A549 (cell line): ENCODE data around the gene KLHL1.
A peak's percentile ranks its signal among the peaks of the same experiment; 100 is the strongest.

ENCODE experiments used
- CHD2 ChIP-seq: fragments of 150-350 bp; IDR thresholded peaks from 2 replicates; pipeline ENCODE4 v1.6.1; 2014; ENCODE audit warnings: low read length; ENCODE audit not compliant: partially characterized antibody
- EP300 ChIP-seq, 2 experiments: fragments of >200 bp; sonication (Bioruptor Twin); formaldehyde crosslinking; IDR thresholded peaks; 2 replicates in 1 of 2; 3 replicates in 1 of 2; pipeline ENCODE4 v1.6.1; 2016 to 2017
- USF2 ChIP-seq: fragments of 450-650 bp; IDR thresholded peaks from 2 replicates; pipeline ENCODE4 v1.6.1; 2014; ENCODE audit warnings: antibody characterized with exemption
- ZFP36 ChIP-seq: fragments of 450-650 bp; IDR thresholded peaks from 2 replicates; pipeline ENCODE4 v1.6.1; 2014; ENCODE audit warnings: borderline replicate concordance; ENCODE audit not compliant: partially characterized antibody

DNA sequence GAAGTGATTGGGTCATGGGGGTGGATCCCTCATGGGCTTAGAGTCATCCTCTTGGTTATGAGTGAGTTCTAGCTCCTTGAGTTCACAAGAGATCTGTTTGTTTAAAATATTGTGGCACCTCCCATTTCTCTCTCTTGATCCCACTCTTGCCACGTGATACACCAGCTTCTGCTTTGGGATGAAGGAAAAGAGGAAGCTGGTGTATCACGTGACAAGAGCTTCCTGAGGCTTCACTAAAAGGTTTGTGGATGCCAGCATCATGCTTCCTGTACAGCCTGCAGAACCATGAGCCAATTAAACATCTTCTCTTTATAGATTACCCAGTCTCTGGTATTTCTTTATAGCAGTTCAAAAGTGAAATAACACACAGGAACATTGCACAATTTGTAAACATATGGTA is 353.2 kb downstream of the KLHL1 start:
- TF ChIP-seq CHD2: no peak
- TF ChIP-seq USF2: peak; percentile 23; the same call in 1 of the 2 replicates
- no peak for TF ChIP-seq EP300 (IDR thresholded peaks at IDR 0.05)
- no peak for TF ChIP-seq ZFP36
